Ishikawa (cell line): ENCODE results near the gene CNR2.

Source experiments
- CEBPB ChIP-seq: IDR thresholded peaks from 2 replicates; pipeline ENCODE4 v1.6.1; 2012
- EGR1 ChIP-seq: IDR thresholded peaks from 2 replicates; pipeline ENCODE4 v1.6.1; 2012
- EP300 ChIP-seq: IDR thresholded peaks from 2 replicates; pipeline ENCODE4 v1.6.1; 2012; ENCODE audit warnings: borderline replicate concordance
- MAX ChIP-seq: IDR thresholded peaks from 2 replicates; pipeline ENCODE4 v1.6.1; 2012
- RAD21 ChIP-seq: IDR thresholded peaks from 2 replicates; pipeline ENCODE4 v1.6.1; 2012; ENCODE audit warnings: low read depth
- REST ChIP-seq: IDR thresholded peaks from 2 replicates; pipeline ENCODE4 v1.6.1; 2012; ENCODE audit warnings: low read depth, mild to moderate bottlenecking
- TAF1 ChIP-seq: IDR thresholded peaks from 2 replicates; pipeline ENCODE4 v1.6.1; 2012; ENCODE audit warnings: low read depth, mild to moderate bottlenecking

- no peak for TF ChIP-seq EP300
- no peak for TF ChIP-seq MAX
- no peak for TF ChIP-seq CEBPB
- no peak for TF ChIP-seq REST
- no peak for TF ChIP-seq RAD21
- no peak for TF ChIP-seq EGR1
- TF ChIP-seq TAF1: no peak
Measured at GRCh38 chr1:23928789-23929188, 15.6 kb upstream of the CNR2 start.
